ENCODE results near the gene TMEM247.
"Not testable (repeated sequence)": the region's sequence is repeated elsewhere in the genome, so short reads cannot be mapped to it uniquely, and the experiment has no call there.

TMEM247 gene

GRCh38 chr2:46518861-46519260 is 39.5 kb downstream of the TMEM247 start:
- DNase-seq = no peak

GRCh38 chr2:46519265-46519664 is 39.9 kb downstream of the TMEM247 start:
- DNase-seq = no peak

- no peak for DNase-seq
Measured at GRCh38 chr2:46520130-46520711, 40.9 kb downstream of the TMEM247 start.

GRCh38 chr2:46521215-46521683 is 41.9 kb downstream of the TMEM247 start:
- DNase-seq = no peak

- DNase-seq = not testable (repeated sequence)
Measured at GRCh38 chr2:46522385-46522784, 43.0 kb downstream of the TMEM247 start.

GRCh38 chr2:46525522-46526155 is 46.3 kb downstream of the TMEM247 start:
- no peak for DNase-seq

- no peak for DNase-seq
Measured at GRCh38 chr2:46528880-46529279, 49.5 kb downstream of the TMEM247 start.

GRCh38 chr2:46530639-46531038 is 51.3 kb downstream of the TMEM247 start:
- no peak for DNase-seq

GRCh38 chr2:46531863-46532262 is 52.5 kb downstream of the TMEM247 start:
- DNase-seq = no peak

Measured in activated CD4-positive, CD25-positive, alpha-beta regulatory T cell (primary cell).